GM12878 (cell line): ENCODE measurements around the gene HELZ. TPM values are rescaled to one million over a fixed set of nuclear protein-coding genes. Genes with fewer than 3 reads are reported as not detected.

ENCODE experiments used
- ATAC-seq: fragments of 200-7000 bp; cut with Tn5 transposase; 3 replicates; pipeline ENCODE4 v1.9.1; 2020; ENCODE audit warnings: mild to moderate bottlenecking, moderate library complexity
- BruUV-seq: library from RNA; stranded (reverse); fragments of 400-500 nt; replicated peaks from 2 replicates; lab custom pipeline; 2021; lab: Mats Ljungman, UMichigan
- CTCF ChIA-PET: fragments of 300-600 bp; sonication (Branson Sonifier 250); formaldehyde crosslinking; extraction: SDS; loops from one replicate; lab custom pipeline; 2021; ENCODE audit warnings: inconsistent platforms; lab: Yijun Ruan, JAX
- POLR2A ChIA-PET: fragments of 350-600 bp; formaldehyde crosslinking; extraction: SDS; loops from one replicate; lab custom pipeline; 2021; ENCODE audit warnings: inconsistent platforms; lab: Charles Lee
- RAD21 ChIA-PET: fragments of 300-600 bp; sonication (Branson Sonifier 250); formaldehyde crosslinking; loops from one replicate; lab custom pipeline; 2023; ENCODE audit warnings: antibody characterized with exemption; ENCODE audit not compliant: unreplicated experiment; lab: Charles Lee
- SMC1A ChIA-PET: fragments of 300-600 bp; sonication (Branson Sonifier 250); formaldehyde crosslinking; loops from one replicate; lab custom pipeline; 2023; ENCODE audit not compliant: unreplicated experiment, uncharacterized antibody; lab: Charles Lee
- DNase-seq: peaks from one replicate; pipeline ENCODE4 v3.0.0-alpha.2; 2011; ENCODE audit warnings: low read depth, low spot score
- FAIRE-seq: peaks from 3 replicates; lab custom pipeline; 2011; peaks lifted over from hg19 to GRCh38; lab: Jason Lieb, UNC
- H2AFZ ChIP-seq: 2 replicates; pipeline ENCODE4 v1.6.0; 2011; ENCODE audit warnings: low read depth, low read length, control low read depth; ENCODE audit not compliant: control insufficient read depth
- H3K27ac ChIP-seq: 2 replicates; pipeline ENCODE4 v1.5.1; 2011; ENCODE audit warnings: control low read depth; ENCODE audit not compliant: control insufficient read depth, insufficient read depth
- H3K27me3 ChIP-seq, 2 experiments: replicated peaks in 1 of 2; 2 replicates each; pipeline versions ENCODE4 v1.6.0 to v1.6.1; 2011; ENCODE audit warnings: low read length in 1 of 2; ENCODE audit not compliant: control insufficient read depth in 2 of 2, insufficient read depth in 2 of 2
- H3K36me3 ChIP-seq, 2 experiments: 2 replicates each; pipeline ENCODE4 v1.5.1; 2011; ENCODE audit warnings: low read length in 1 of 2; ENCODE audit not compliant: control insufficient read depth in 2 of 2, insufficient read depth in 2 of 2
- H3K4me1 ChIP-seq: 2 replicates; pipeline ENCODE4 v1.6.1; 2011; ENCODE audit warnings: mild to moderate bottlenecking, low read length, moderate library complexity, mixed read lengths; ENCODE audit not compliant: control insufficient read depth, insufficient read depth
- H3K4me2 ChIP-seq: 2 replicates; pipeline ENCODE4 v1.6.0; 2011; ENCODE audit warnings: control low read depth; ENCODE audit not compliant: control insufficient read depth, insufficient read depth
- H3K4me3 ChIP-seq: fragments of 200-600 bp; sonication (generic); 2 replicates; pipeline ENCODE4 v1.5.1; 2016
- H3K79me2 ChIP-seq: 2 replicates; pipeline ENCODE4 v1.6.0; 2011; ENCODE audit warnings: low read length; ENCODE audit not compliant: control insufficient read depth, insufficient read depth
- H3K9ac ChIP-seq: 2 replicates; pipeline ENCODE4 v1.8.0; 2011; ENCODE audit warnings: low read length, control low read depth, mixed read lengths; ENCODE audit not compliant: control insufficient read depth, insufficient read depth
- H3K9me3 ChIP-seq: replicated peaks from 3 replicates; pipeline ENCODE4 v1.5.1; 2011; ENCODE audit warnings: mild to moderate bottlenecking, low read length; ENCODE audit not compliant: control insufficient read depth, insufficient read depth
- H4K20me1 ChIP-seq: 2 replicates; pipeline ENCODE4 v1.6.0; 2011; ENCODE audit not compliant: control insufficient read depth, insufficient read depth
- ASH2L ChIP-seq: fragments of 300-600, 200-600 bp; sonication (generic); IDR thresholded peaks from 2 replicates; pipeline ENCODE4 v1.6.1; 2017; ENCODE audit warnings: low read depth, mild to moderate bottlenecking, borderline replicate concordance
- BMI1 ChIP-seq: fragments of 450-650 bp; IDR thresholded peaks from 2 replicates; pipeline ENCODE4 v1.6.1; 2016; ENCODE audit warnings: mild to moderate bottlenecking, moderate library complexity, borderline replicate concordance
- CBX5 ChIP-seq: sonication (generic); IDR thresholded peaks from 2 replicates; pipeline ENCODE4 v1.6.1; 2016; ENCODE audit warnings: low read depth, moderate library complexity, mild to moderate bottlenecking, inconsistent platforms
- CEBPB ChIP-seq, 2 experiments: fragments of 150-350 bp in 1 of 2; IDR thresholded peaks; 2 replicates each; pipeline ENCODE4 v1.6.1; 2012 to 2014; ENCODE audit warnings: low read depth in 2 of 2, low read length in 2 of 2, borderline replicate concordance in 1 of 2, inconsistent platforms in 1 of 2
- EP300 ChIP-seq, 2 experiments: fragments of 150-350 bp in 1 of 2; IDR thresholded peaks; 2 replicates each; pipeline ENCODE4 v1.6.1; 2011 to 2012; ENCODE audit warnings: low read depth in 2 of 2, low read length in 2 of 2, borderline replicate concordance in 1 of 2, improper control_type of control experiment in 1 of 2, inconsistent platforms in 1 of 2; ENCODE audit not compliant: control insufficient read depth in 1 of 2
- EZH2 ChIP-seq: IDR thresholded peaks from 2 replicates; pipeline ENCODE4 v1.6.1; 2012; ENCODE audit warnings: low read depth, mild to moderate bottlenecking, control low read depth, inconsistent platforms, low read length, borderline replicate concordance; ENCODE audit not compliant: control insufficient read depth
- GABPA ChIP-seq: IDR thresholded peaks from 2 replicates; pipeline ENCODE4 v1.6.1; 2014; ENCODE audit warnings: antibody characterized with exemption, low read depth, mild to moderate bottlenecking, inconsistent platforms
- NFIC ChIP-seq: IDR thresholded peaks from 2 replicates; pipeline ENCODE4 v1.6.1; 2012; ENCODE audit warnings: low read depth, mild to moderate bottlenecking, inconsistent platforms, low read length, moderate library complexity
- NFXL1 ChIP-seq: fragments of 450-650 bp; IDR thresholded peaks from 2 replicates; pipeline ENCODE4 v1.6.1; 2017; ENCODE audit warnings: antibody characterized with exemption, mild to moderate bottlenecking, borderline replicate concordance
- NKRF ChIP-seq: fragments of 450-650 bp; conservative IDR thresholded peaks from 2 replicates; pipeline ENCODE4 v1.6.1; 2017; ENCODE audit warnings: mild to moderate bottlenecking, moderate library complexity
- PAX5 ChIP-seq: IDR thresholded peaks from 2 replicates; pipeline ENCODE4 v1.6.1; 2011; ENCODE audit warnings: low read depth, low read length, borderline replicate concordance
- RAD21 ChIP-seq: IDR thresholded peaks from 2 replicates; pipeline ENCODE4 v1.6.1; 2011; ENCODE audit warnings: mild to moderate bottlenecking, low read depth, low read length, moderate library complexity; ENCODE audit not compliant: insufficient read depth
- WGBS: methylation state at CpG from one replicate; pipeline ENCODE4 v1.1.6; 2016; ENCODE audit warnings: low lambda C conversion rate; ENCODE audit not compliant: insufficient replicate concordance, insufficient coverage; ENCODE audit errors: missing lambda C conversion rate; 5-methylcytosine and 5-hydroxymethylcytosine counted together
- in situ Hi-C: fragments of 300-500 bp; cut with MboI; formaldehyde crosslinking; loops from 9 replicates; pipeline ENCODE4 v1.14.3; 2018; ENCODE audit warnings: mixed read lengths
- intact Hi-C: fragments of 100-400 bp; cut with micrococcal nuclease; formaldehyde crosslinking; loops from one replicate; pipeline ENCODE4 v1.14.2; 2022; ENCODE audit not compliant: unreplicated experiment
- polyA plus RNA-seq, 11 experiments: library from polyadenylated mRNA; depleted of rRNA in 4 of 11; unstranded in 6 of 11; stranded (reverse) in 5 of 11; fragments of >200 nt; fragmentation: Nextera tagmentation in 4 of 11; fragmentation: Illumina TruSeq in 1 of 11; extraction: Ambion mirVana in 4 of 11; extraction: Trizol in 1 of 11; gene quantifications; 1 replicate in 1 of 11; 2 replicates in 10 of 11; pipeline versions ENCODE4 v1.2.1 to v1.2.3, GENCODE V29; 2011 to 2016; ENCODE audit warnings: inconsistent platforms in 2 of 11, missing spikeins in 2 of 11, low read depth in 1 of 11
- total RNA-seq, 4 experiments: library from RNA; depleted of rRNA in 3 of 4; stranded (reverse); fragments of >200 nt in 3 of 4; fragmentation: Illumina TruSeq in 1 of 4; extraction: Trizol in 1 of 4; gene quantifications; 2 replicates each; pipeline versions ENCODE4 v1.2.1 to v1.2.3, GENCODE V29; 2013 to 2021
- TF ChIP-seq, protein P1 (sequence below): fragments of 450-650 bp; IDR thresholded peaks from 2 replicates; pipeline ENCODE4 v1.6.1; 2017; ENCODE audit warnings: antibody characterized with exemption, mild to moderate bottlenecking, moderate library complexity
- TF ChIP-seq, protein P2 (sequence below): IDR thresholded peaks from 2 replicates; pipeline ENCODE4 v1.6.1; 2011; ENCODE audit warnings: low read depth, low read length, improper control_type of control experiment, borderline replicate concordance

The HELZ gene
- total and polyA plus RNA-seq, 10 of the 15 experiments (the other 5 are each of a cell fraction or from before 2014, with no cell fraction given), result 1.5 to 36.8 (median 19.1) TPM

DNA sequence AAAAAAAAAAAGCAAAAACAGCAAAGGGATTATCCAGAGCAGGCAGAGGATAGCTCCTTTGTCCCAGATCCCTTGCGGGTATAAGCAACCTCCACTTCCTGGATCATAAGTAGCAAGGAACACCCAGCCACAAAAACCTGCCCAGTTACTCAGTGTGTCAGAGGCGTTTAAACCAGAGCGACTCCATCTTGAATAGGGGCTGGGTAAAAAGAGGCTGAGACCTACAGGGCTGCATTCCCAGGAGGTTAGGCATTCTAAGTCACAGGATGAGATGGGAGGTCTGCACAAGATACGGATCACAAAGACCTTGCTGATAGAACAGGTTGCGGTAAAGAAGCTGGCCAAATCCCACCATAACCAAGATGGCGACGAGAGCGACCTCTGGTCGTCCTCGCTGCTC, 33.4 kb upstream of the HELZ start (continued):
- TF ChIP-seq NFIC (no peak), PAX5 (no peak), EP300 (IDR thresholded peaks at IDR 0.05; ENCODE audit: borderline replicate concordance in 1 of 2, control insufficient read depth in 1 of 2, low read depth in 2 of 2, low read length in 2 of 2) (no peak)

- DNase-seq, result no peak
- no peaks in the 10 kb centered on the region for H3K79me2 ChIP-seq
- no peak for FAIRE-seq
- no TSS peak for BruUV-seq
- no peak overlapping the region for H3K9ac ChIP-seq
- no peaks in the 10 kb centered on the region for H3K4me1 ChIP-seq
- no peaks in the 10 kb centered on the region for H4K20me1 ChIP-seq
- ChIA-PET SMC1A (no interaction called here), POLR2A (interaction anchor here (0.6 kb wide), 1 partner anchor 12 kb away, joined by 3 read pairs; no protein-coding TSS in a partner anchor), CTCF (no interaction called here), RAD21 (interaction anchor here (0.6 kb wide), 1 partner anchor 84 kb away, joined by 3 read pairs; no protein-coding TSS in a partner anchor)
- no peak overlapping the region for H2AFZ ChIP-seq
- no peak overlapping the region for H3K4me2 ChIP-seq
- no peak overlapping the region for H3K27ac ChIP-seq
- H3K4me3 ChIP-seq, result no peak overlapping the region
- ATAC-seq, result no peak
- H3K27me3 ChIP-seq, result no peaks in the 10 kb centered on the region; a peak in 1 of 4 replicates
- no peaks in the 10 kb centered on the region for H3K9me3 ChIP-seq
- no peaks in the 10 kb centered on the region for H3K36me3 ChIP-seq
- intact Hi-C loops, result no loop called here
- in situ Hi-C loops, result no loop called here
- WGBS, result 58% methylated on average over 10 of the region's 10 CpGs
- TF ChIP-seq GABPA (no peak), NKRF (no peak), ASH2L (no peak), RAD21 (no peak), NFXL1 (no peak), BMI1 (no peak), CEBPB (IDR thresholded peaks at IDR 0.05; ENCODE audit: borderline replicate concordance in 1 of 2, low read depth in 2 of 2, low read length in 2 of 2) (no peak), EZH2 (no peak), CBX5 (no peak)
- TF ChIP-seq, protein P1, sequence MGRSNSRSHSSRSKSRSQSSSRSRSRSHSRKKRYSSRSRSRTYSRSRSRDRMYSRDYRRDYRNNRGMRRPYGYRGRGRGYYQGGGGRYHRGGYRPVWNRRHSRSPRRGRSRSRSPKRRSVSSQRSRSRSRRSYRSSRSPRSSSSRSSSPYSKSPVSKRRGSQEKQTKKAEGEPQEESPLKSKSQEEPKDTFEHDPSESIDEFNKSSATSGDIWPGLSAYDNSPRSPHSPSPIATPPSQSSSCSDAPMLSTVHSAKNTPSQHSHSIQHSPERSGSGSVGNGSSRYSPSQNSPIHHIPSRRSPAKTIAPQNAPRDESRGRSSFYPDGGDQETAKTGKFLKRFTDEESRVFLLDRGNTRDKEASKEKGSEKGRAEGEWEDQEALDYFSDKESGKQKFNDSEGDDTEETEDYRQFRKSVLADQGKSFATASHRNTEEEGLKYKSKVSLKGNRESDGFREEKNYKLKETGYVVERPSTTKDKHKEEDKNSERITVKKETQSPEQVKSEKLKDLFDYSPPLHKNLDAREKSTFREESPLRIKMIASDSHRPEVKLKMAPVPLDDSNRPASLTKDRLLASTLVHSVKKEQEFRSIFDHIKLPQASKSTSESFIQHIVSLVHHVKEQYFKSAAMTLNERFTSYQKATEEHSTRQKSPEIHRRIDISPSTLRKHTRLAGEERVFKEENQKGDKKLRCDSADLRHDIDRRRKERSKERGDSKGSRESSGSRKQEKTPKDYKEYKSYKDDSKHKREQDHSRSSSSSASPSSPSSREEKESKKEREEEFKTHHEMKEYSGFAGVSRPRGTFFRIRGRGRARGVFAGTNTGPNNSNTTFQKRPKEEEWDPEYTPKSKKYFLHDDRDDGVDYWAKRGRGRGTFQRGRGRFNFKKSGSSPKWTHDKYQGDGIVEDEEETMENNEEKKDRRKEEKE, result no peak
- TF ChIP-seq, protein P2, sequence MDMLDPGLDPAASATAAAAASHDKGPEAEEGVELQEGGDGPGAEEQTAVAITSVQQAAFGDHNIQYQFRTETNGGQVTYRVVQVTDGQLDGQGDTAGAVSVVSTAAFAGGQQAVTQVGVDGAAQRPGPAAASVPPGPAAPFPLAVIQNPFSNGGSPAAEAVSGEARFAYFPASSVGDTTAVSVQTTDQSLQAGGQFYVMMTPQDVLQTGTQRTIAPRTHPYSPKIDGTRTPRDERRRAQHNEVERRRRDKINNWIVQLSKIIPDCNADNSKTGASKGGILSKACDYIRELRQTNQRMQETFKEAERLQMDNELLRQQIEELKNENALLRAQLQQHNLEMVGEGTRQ, result no peak
Observed at GRCh38 chr17:67276075-67276474, 31.1 kb upstream of the HELZ start.
